Caco-2 (cell line): ENCODE results near the gene SPTSSB. TPM values are rescaled to one million over a fixed set of nuclear protein-coding genes. Genes with fewer than 3 reads are reported as not detected.

Experiments used
- BruUV-seq: library from RNA; stranded (reverse); fragments of 400-500 nt; replicated peaks from 2 replicates; lab custom pipeline; 2021; lab: Mats Ljungman, UMichigan
- CTCF ChIA-PET: fragments of 300-600 bp; sonication (Branson Sonifier 250); formaldehyde crosslinking; loops from one replicate; lab custom pipeline; 2022; ENCODE audit warnings: antibody characterized with exemption; lab: Charles Lee
- POLR2A ChIA-PET: fragments of 300-600 bp; sonication (Branson Sonifier 250); formaldehyde crosslinking; loops from one replicate; lab custom pipeline; 2022; ENCODE audit warnings: antibody characterized with exemption; lab: Charles Lee
- DNase-seq, 2 experiments: peaks; one replicate each; pipeline versions ENCODE4 v3.0.0 to v3.0.0-alpha.2; 2020 to 2022
- H3K27me3 ChIP-seq: replicated peaks from 2 replicates; pipeline ENCODE4 v1.6.0; 2011; ENCODE audit warnings: low read length; ENCODE audit not compliant: control insufficient read depth, insufficient read depth
- H3K36me3 ChIP-seq: 2 replicates; pipeline ENCODE4 v1.5.1; 2011; ENCODE audit warnings: low read length; ENCODE audit not compliant: control insufficient read depth, insufficient read depth
- H3K4me1 ChIP-seq: fragments of 250-450 bp; sonication (Bioruptor Pico); 2 replicates; pipeline ENCODE4 v1.5.1; 2020; ENCODE audit warnings: mild to moderate bottlenecking
- H3K4me3 ChIP-seq: 2 replicates; pipeline ENCODE4 v1.5.1; 2011; ENCODE audit warnings: low read depth, mild to moderate bottlenecking, control low read depth, low read length
- H3K9me3 ChIP-seq: fragments of 250-450 bp; sonication (Bioruptor Pico); 2 replicates; pipeline ENCODE4 v1.5.1; 2020; ENCODE audit warnings: mild to moderate bottlenecking, moderate library complexity
- H3K27ac Mint-ChIP-seq: one replicate; pipeline ENCODE4 v1.8.0; 2022; ENCODE audit warnings: mixed read lengths; ENCODE audit not compliant: unreplicated experiment
- H3K27me3 Mint-ChIP-seq: one replicate; pipeline ENCODE4 v1.8.0; 2022; ENCODE audit warnings: mixed read lengths; ENCODE audit not compliant: insufficient read depth, unreplicated experiment
- H3K36me3 Mint-ChIP-seq: one replicate; pipeline ENCODE4 v1.8.0; 2022; ENCODE audit warnings: mild to moderate bottlenecking, mixed read lengths; ENCODE audit not compliant: insufficient read depth, unreplicated experiment
- H3K4me1 Mint-ChIP-seq: one replicate; pipeline ENCODE4 v1.8.0; 2022; ENCODE audit warnings: low read depth, mixed read lengths; ENCODE audit not compliant: unreplicated experiment
- H3K4me3 Mint-ChIP-seq: one replicate; pipeline ENCODE4 v1.8.0; 2022; ENCODE audit warnings: mild to moderate bottlenecking, moderate library complexity, mixed read lengths; ENCODE audit not compliant: unreplicated experiment
- H3K9me3 Mint-ChIP-seq: one replicate; pipeline ENCODE4 v1.8.0; 2022; ENCODE audit warnings: mixed read lengths; ENCODE audit not compliant: unreplicated experiment
- intact Hi-C: fragments of 100-400 bp; cut with micrococcal nuclease; formaldehyde crosslinking; loops from one replicate; pipeline ENCODE4 v1.10.0; 2022; ENCODE audit not compliant: unreplicated experiment
- total RNA-seq: library from RNA; stranded (reverse); gene quantifications from 2 replicates; pipeline ENCODE4 v1.2.3, GENCODE V29; 2022
- TF ChIP-seq, protein P1 (sequence below), 2 experiments: fragments of 200-600 bp in 1 of 2; IDR thresholded peaks; 1 replicate in 1 of 2; 2 replicates in 1 of 2; pipeline versions ENCODE4 v1.5.1 to v1.8.0; 2011 to 2022; ENCODE audit warnings: antibody characterized with exemption in 1 of 2, control low read depth in 1 of 2, inconsistent platforms in 1 of 2, low read depth in 1 of 2, low read length in 1 of 2, mild to moderate bottlenecking in 1 of 2, moderate library complexity in 1 of 2; ENCODE audit not compliant: insufficient read depth in 1 of 2, severe bottlenecking in 1 of 2, unreplicated experiment in 1 of 2

SPTSSB gene
- total RNA-seq, 1 experiment from 2014 or later, result 51.6 TPM

DNA sequence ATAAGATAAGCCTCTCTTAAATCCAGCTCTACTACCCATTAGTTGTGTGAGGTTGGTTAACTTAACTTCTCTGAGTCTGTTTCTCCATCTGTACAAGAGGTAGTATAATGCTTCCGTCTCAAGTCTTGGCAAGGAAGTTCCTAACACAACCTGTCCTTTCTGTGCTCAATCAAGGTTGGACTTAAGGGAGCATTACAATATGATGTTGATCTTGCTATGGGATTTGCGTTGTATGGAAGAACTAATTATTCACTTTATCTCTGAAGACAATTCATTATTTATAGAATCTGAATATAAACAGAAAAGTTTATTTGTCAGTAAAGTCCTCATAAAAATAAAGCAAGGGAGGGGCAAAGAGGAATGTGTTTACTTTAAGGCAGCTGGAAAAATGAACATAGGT is 18.9 kb upstream of the SPTSSB start:
- DNase-seq, result no peak
- no TSS peak for BruUV-seq
- H3K4me3 Mint-ChIP-seq, result no peak overlapping the region
- H3K9me3 Mint-ChIP-seq, result peaks cover 7% of the 10 kb centered on the region
- peaks cover 27% of the 10 kb centered on the region for H3K4me1 Mint-ChIP-seq
- ChIA-PET POLR2A (no interaction called here), CTCF (interaction anchor here (0.6 kb wide), 1 partner anchor 121 kb away, joined by 3 read pairs; no protein-coding TSS in a partner anchor)
- H3K9me3 ChIP-seq, result 0 out of 2 replicates have a peak, but pooled peaks cover 8% of the 10 kb centered on the region
- intact Hi-C loops, result no loop called here
- no peaks in the 10 kb centered on the region for H3K36me3 ChIP-seq
- H3K27me3 ChIP-seq, result no peaks in the 10 kb centered on the region
- no peak overlapping the region for H3K4me3 ChIP-seq
- TF ChIP-seq, protein P1, sequence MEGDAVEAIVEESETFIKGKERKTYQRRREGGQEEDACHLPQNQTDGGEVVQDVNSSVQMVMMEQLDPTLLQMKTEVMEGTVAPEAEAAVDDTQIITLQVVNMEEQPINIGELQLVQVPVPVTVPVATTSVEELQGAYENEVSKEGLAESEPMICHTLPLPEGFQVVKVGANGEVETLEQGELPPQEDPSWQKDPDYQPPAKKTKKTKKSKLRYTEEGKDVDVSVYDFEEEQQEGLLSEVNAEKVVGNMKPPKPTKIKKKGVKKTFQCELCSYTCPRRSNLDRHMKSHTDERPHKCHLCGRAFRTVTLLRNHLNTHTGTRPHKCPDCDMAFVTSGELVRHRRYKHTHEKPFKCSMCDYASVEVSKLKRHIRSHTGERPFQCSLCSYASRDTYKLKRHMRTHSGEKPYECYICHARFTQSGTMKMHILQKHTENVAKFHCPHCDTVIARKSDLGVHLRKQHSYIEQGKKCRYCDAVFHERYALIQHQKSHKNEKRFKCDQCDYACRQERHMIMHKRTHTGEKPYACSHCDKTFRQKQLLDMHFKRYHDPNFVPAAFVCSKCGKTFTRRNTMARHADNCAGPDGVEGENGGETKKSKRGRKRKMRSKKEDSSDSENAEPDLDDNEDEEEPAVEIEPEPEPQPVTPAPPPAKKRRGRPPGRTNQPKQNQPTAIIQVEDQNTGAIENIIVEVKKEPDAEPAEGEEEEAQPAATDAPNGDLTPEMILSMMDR (IDR thresholded peaks at IDR 0.05; ENCODE audit: insufficient read depth in 1 of 2, low read depth in 1 of 2, low read length in 1 of 2, severe bottlenecking in 1 of 2, unreplicated experiment in 1 of 2), result no peak
- H3K27ac Mint-ChIP-seq, result no peak overlapping the region
- no peaks in the 10 kb centered on the region for H3K27me3 Mint-ChIP-seq
- no peaks in the 10 kb centered on the region for H3K36me3 Mint-ChIP-seq
- peaks cover 36% of the 10 kb centered on the region for H3K4me1 ChIP-seq

DNA sequence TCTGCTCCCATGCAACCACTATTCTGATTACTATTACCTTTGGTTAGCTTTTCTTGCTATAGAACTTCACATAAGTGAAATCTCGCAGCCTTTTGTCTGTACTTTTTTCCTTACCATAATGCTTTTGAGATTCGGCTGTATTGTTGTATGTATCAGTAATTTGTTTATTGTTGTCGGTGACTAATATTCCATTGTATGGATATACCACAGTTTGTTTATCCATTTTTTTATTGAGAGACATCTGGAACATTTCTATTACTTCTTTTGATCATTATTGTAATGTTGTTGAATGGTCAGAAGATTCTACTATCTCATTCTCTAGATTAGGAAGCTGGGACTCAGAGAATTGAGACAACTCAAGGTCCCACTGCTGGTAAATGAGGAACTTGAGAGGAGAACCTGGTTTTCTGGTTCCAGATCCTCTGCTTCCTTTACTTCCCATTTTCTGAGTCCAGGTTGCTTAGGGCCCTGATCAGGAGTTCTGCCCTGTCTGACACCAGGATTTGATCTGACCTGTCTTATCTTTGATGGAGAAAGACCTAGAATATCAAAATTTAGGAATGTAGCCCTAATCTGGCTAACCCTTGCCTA is 18.2 kb upstream of the SPTSSB start:
- no peak overlapping the region for H3K4me3 ChIP-seq
- TF ChIP-seq, protein P1 (IDR thresholded peaks at IDR 0.05; ENCODE audit: insufficient read depth in 1 of 2, low read depth in 1 of 2, low read length in 1 of 2, severe bottlenecking in 1 of 2, unreplicated experiment in 1 of 2), result no peak
- 0 out of 2 replicates have a peak, but pooled peaks cover 8% of the 10 kb centered on the region for H3K9me3 ChIP-seq
- H3K27me3 ChIP-seq, result no peaks in the 10 kb centered on the region
- H3K4me3 Mint-ChIP-seq, result no peak overlapping the region
- H3K36me3 Mint-ChIP-seq, result no peaks in the 10 kb centered on the region
- H3K27me3 Mint-ChIP-seq, result no peaks in the 10 kb centered on the region
- intact Hi-C loops, result no loop called here
- POLR2A ChIA-PET, result no interaction called here
- BruUV-seq, result no TSS peak
- H3K36me3 ChIP-seq, result no peaks in the 10 kb centered on the region
- DNase-seq, result no peak
- H3K4me1 Mint-ChIP-seq, result peaks cover 23% of the 10 kb centered on the region
- H3K27ac Mint-ChIP-seq, result no peak overlapping the region
- H3K9me3 Mint-ChIP-seq, result peaks cover 7% of the 10 kb centered on the region
- CTCF ChIA-PET, result no interaction called here
- peaks cover 30% of the 10 kb centered on the region for H3K4me1 ChIP-seq

DNA sequence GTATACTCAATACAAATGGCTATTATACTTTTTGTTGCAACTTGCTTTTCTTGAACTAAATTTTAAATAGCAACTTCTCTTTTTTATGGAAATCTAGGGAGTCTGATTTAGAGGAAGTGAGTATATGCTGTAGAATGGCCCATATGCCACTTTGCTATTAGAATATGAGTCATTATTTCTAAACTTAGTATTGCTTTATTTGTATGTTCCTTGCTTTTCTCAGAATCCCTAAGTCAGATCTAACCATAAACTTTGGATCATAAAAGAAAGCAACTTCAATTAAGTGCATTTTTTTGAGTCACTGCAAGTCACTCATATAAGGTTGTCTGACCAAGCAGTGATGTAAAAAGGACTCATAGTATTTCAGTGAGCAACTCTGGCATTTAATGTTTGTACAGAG is 17.5 kb upstream of the SPTSSB start:
- POLR2A ChIA-PET, result no interaction called here
- TF ChIP-seq, protein P1 (IDR thresholded peaks at IDR 0.05; ENCODE audit: insufficient read depth in 1 of 2, low read depth in 1 of 2, low read length in 1 of 2, severe bottlenecking in 1 of 2, unreplicated experiment in 1 of 2), result no peak
- Histone ChIP-seq H3K27me3 (no peaks in the 10 kb centered on the region), H3K36me3 (no peaks in the 10 kb centered on the region), H3K4me3 (no peak overlapping the region), H3K9me3 (0 out of 2 replicates have a peak, but pooled peaks cover 8% of the 10 kb centered on the region), H3K4me1 (peaks cover 23% of the 10 kb centered on the region)
- CTCF ChIA-PET, result no interaction called here
- H3K9me3 Mint-ChIP-seq, result peaks cover 7% of the 10 kb centered on the region
- intact Hi-C loops, result no loop called here
- no peaks in the 10 kb centered on the region for H3K27me3 Mint-ChIP-seq
- no peak for DNase-seq
- no peak overlapping the region for H3K27ac Mint-ChIP-seq
- BruUV-seq, result no TSS peak
- H3K4me3 Mint-ChIP-seq, result no peak overlapping the region
- peaks cover 22% of the 10 kb centered on the region for H3K4me1 Mint-ChIP-seq
- H3K36me3 Mint-ChIP-seq, result no peaks in the 10 kb centered on the region
